ENCODE data around the gene GRM4.
A peak's percentile ranks its signal among the peaks of the same experiment; 100 is the strongest.

Gene GRM4

DNA sequence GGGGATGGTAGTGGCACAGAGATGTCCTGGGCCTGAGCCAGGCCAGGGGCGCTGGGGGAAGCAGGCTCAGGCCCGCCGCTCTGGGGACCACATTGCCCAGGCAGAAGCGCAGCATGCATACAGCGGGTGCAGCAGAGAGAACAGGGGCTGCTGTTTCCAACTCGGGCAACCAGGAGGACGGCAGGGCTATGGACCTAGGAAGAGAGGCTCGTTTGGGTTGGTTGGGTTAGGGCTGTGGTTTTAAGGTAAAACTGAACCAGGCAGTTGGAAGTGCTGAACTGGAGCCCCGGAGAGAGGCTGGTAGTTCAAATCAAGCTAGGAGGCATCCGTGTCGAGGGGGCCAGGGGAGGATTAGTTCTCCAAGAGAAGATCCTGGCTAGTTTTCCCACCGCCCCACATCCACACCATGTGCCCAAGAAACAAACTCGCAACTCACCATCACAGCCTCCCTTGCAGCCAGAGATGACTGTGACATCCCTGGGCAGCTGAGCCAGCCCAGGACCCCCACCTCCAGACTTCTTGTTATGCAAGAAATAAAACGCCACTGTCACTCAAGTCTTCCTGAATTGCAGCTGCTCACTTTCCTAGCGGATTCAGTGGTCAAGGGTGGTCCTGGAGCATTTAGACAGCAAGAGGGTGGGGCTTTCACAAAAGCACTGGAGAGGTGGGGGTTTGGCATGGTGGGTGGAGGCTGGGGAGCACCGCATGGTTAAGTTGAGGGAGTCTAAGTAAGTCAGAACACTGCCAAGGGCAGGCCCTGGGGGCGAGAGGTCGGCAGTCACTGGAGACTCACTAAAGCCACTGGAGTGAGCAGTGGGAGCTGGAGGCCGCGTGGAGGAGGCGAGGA, 161.2 kb downstream of the GRM4 start:
- TF ChIP-seq, protein P1, sequence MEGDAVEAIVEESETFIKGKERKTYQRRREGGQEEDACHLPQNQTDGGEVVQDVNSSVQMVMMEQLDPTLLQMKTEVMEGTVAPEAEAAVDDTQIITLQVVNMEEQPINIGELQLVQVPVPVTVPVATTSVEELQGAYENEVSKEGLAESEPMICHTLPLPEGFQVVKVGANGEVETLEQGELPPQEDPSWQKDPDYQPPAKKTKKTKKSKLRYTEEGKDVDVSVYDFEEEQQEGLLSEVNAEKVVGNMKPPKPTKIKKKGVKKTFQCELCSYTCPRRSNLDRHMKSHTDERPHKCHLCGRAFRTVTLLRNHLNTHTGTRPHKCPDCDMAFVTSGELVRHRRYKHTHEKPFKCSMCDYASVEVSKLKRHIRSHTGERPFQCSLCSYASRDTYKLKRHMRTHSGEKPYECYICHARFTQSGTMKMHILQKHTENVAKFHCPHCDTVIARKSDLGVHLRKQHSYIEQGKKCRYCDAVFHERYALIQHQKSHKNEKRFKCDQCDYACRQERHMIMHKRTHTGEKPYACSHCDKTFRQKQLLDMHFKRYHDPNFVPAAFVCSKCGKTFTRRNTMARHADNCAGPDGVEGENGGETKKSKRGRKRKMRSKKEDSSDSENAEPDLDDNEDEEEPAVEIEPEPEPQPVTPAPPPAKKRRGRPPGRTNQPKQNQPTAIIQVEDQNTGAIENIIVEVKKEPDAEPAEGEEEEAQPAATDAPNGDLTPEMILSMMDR (IDR thresholded peaks at IDR 0.05; ENCODE audit: low read depth, low read length) = no peak
- H3K27me3 ChIP-seq (ENCODE audit: insufficient read depth, low read depth, severe bottlenecking) = no peaks in the 10 kb centered on the region
- H3K27ac ChIP-seq = peak overlapping the region; percentile 95
- H3K9me3 ChIP-seq (ENCODE audit: severe bottlenecking) = peaks cover 3% of the 10 kb centered on the region
- DNase-seq = peak; percentile 31
- no peak overlapping the region for H3K4me3 ChIP-seq (ENCODE audit: low read depth, low read length)
- no peaks in the 10 kb centered on the region for H3K36me3 ChIP-seq

DNA sequence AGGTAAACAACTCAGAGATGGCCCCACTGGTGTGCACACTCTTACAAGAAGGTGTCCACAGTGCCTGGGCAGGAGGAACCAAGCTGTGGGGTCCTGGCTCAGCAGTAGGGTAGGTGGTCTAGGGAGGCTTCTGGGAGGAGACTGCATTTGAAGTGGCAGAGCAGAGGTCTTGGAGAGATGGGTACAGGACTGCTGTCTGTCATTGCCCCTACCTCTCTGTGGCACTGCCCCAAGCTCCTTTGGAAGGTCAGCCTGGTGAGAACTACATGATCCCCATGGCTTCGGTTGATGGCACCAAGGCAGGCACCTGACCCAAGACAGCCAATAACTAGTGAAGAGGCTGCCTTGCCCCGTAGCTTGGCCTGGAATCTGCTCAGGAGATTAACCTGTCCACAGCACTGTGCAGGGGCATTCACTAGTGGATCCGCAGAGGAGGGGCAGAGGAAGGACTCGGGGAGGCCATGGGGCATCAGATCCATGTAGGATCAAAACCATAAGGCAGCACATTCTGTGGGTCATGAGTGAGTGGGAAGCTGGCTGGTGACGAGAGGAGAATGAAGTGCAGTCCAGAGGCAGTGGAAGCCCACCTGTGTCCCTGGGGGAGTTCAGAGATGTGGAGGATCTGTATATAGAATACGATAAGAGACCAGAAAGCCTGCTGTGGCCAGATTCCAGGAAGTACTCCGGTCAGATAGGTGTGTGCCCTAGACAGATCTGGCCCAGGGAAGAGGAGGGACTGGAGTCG, 162.0 kb downstream of the GRM4 start:
- Histone ChIP-seq H3K4me3 (ENCODE audit: low read depth, low read length) (no peak overlapping the region), H3K27ac (peak overlapping the region; percentile 95), H3K36me3 (no peaks in the 10 kb centered on the region), H3K27me3 (ENCODE audit: insufficient read depth, low read depth, severe bottlenecking) (no peaks in the 10 kb centered on the region), H3K9me3 (ENCODE audit: severe bottlenecking) (peaks cover 3% of the 10 kb centered on the region)
- DNase-seq = peak; percentile 34
- TF ChIP-seq, protein P1 (IDR thresholded peaks at IDR 0.05; ENCODE audit: low read depth, low read length) = no peak

DNA sequence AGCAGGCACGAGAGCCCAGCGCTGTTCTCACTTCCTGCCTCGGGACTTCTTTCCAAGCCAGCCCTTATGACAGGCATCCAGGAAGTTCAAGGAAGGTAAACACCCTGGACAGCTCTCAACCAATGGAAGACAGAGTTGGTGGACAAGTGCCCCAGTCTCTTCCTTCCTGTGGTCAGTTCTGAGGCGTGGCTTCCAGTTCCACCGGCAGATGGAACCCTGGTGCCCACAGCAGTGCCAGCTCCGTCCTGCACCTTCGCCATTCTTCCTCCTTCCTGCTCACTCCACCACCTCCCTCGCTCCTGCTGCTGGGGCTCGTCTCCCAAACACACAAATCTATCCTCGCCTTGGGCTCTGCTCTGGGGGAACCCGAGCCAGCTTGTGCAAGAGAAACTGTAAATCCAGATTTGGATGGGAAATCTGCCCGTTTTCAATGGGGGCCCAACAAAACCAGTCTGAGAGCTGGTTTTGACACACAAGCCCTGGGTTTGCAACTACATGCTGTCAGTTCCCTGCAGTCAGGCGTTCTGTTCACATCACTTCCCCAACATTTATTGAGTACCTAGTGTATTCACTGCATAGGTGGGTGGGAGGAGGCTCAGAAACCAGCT, 162.7 kb downstream of the GRM4 start:
- Histone ChIP-seq H3K4me3 (ENCODE audit: low read depth, low read length) (no peak overlapping the region), H3K27ac (peak overlapping the region; percentile 95), H3K36me3 (no peaks in the 10 kb centered on the region), H3K9me3 (ENCODE audit: severe bottlenecking) (peaks cover 3% of the 10 kb centered on the region), H3K27me3 (ENCODE audit: insufficient read depth, low read depth, severe bottlenecking) (no peaks in the 10 kb centered on the region)
- peak; percentile 84 for DNase-seq
- TF ChIP-seq, protein P1 (IDR thresholded peaks at IDR 0.05; ENCODE audit: low read depth, low read length) = peak; percentile 73

DNA sequence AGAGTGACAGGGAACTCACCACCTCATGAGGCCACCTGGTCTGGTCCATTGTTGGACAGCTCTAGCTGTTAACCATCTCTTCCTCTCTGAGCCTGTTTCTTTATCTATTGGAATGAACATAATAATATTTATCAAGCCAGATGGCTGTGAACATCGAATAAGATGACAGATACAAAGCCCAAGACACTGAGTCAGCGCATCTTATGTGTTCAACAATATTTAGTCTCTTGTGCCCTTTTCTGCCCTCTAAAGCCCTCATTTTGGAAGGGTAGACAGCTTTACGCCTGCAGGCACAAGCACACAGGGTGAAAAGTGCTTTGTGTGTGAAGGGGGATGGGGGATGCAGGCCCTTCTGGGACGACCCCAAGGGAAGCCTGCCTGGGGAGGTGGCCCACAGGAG, 164.0 kb downstream of the GRM4 start:
- peak; percentile 9 for DNase-seq
- Histone ChIP-seq H3K36me3 (no peaks in the 10 kb centered on the region), H3K27me3 (ENCODE audit: insufficient read depth, low read depth, severe bottlenecking) (no peaks in the 10 kb centered on the region), H3K4me3 (ENCODE audit: low read depth, low read length) (no peak overlapping the region), H3K9me3 (ENCODE audit: severe bottlenecking) (peaks cover 3% of the 10 kb centered on the region), H3K27ac (peak overlapping the region; percentile 95)
- TF ChIP-seq, protein P1 (IDR thresholded peaks at IDR 0.05; ENCODE audit: low read depth, low read length) = no peak

DNA sequence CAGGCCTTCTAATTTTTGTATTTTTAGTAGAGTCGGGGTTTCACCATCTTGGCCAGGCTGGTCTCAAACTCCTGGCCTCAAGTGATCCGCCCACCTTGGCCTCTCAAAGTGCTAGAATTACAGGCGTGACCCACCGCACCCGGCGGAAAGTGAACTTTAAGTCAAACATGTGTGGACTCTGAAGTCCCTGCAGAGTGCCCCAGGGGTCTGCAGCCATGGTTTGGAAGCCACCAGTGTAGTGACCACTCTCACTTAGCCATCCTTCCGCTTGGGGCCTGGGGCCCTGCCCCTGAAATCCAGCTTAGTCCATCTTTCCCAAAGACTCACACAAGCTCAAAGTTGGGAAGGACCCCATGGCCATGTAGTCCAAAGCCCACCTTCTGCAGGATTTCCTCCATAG, 164.5 kb downstream of the GRM4 start:
- H3K27ac ChIP-seq = peak overlapping the region; percentile 95
- peak; percentile 23 for DNase-seq
- H3K4me3 ChIP-seq (ENCODE audit: low read depth, low read length) = no peak overlapping the region
- H3K27me3 ChIP-seq (ENCODE audit: insufficient read depth, low read depth, severe bottlenecking) = no peaks in the 10 kb centered on the region
- TF ChIP-seq, protein P1 (IDR thresholded peaks at IDR 0.05; ENCODE audit: low read depth, low read length) = no peak
- H3K9me3 ChIP-seq (ENCODE audit: severe bottlenecking) = peaks cover under 1% of the 10 kb centered on the region
- no peaks in the 10 kb centered on the region for H3K36me3 ChIP-seq
